HG03342 (cell line): ENCODE results near the gene INTU.
A peak's percentile ranks its signal among the peaks of the same experiment; 100 is the strongest.
"Not testable (repeated sequence)": the region's sequence is repeated elsewhere in the genome, so short reads cannot be mapped to it uniquely, and the experiment has no call there.

Experiments
- ATAC-seq: cut with Tn5 transposase; IDR thresholded peaks from one replicate; pipeline ENCODE4 v1.9.1; 2021; ENCODE audit warnings: mild to moderate bottlenecking, moderate library complexity; ENCODE audit not compliant: unreplicated experiment

Gene INTU

GRCh38 chr4:127632420-127633403 is at the start of gene INTU:
Gene INTU, plus strand, starts transcription at chr4:127632957. Its CDS starts 78 bp downstream, at chr4:127633035.
- ATAC-seq: peak; percentile 99

GRCh38 chr4:127586496-127586895 is 46.3 kb upstream of the INTU start:
- ATAC-seq: not testable (repeated sequence)

GRCh38 chr4:127586922-127587571 is 45.7 kb upstream of the INTU start:
- peak; percentile 100 for ATAC-seq

- not testable (repeated sequence) for ATAC-seq
Measured at GRCh38 chr4:127589153-127589552, 43.6 kb upstream of the INTU start.

- no peak for ATAC-seq
Measured at GRCh38 chr4:127598656-127599055, 34.1 kb upstream of the INTU start.

GRCh38 chr4:127601029-127601428 is 31.7 kb upstream of the INTU start:
- ATAC-seq: no peak

- ATAC-seq: no peak
Measured at GRCh38 chr4:127604949-127605709, 27.6 kb upstream of the INTU start.

GRCh38 chr4:127606823-127607222 is 25.9 kb upstream of the INTU start:
- no peak for ATAC-seq

- no peak for ATAC-seq
Measured at GRCh38 chr4:127609484-127609883, 23.3 kb upstream of the INTU start.

- no peak for ATAC-seq
Measured at GRCh38 chr4:127610488-127610887, 22.3 kb upstream of the INTU start.

GRCh38 chr4:127616898-127617297 is 15.9 kb upstream of the INTU start:
- no peak for ATAC-seq

GRCh38 chr4:127618427-127618826 is 14.3 kb upstream of the INTU start:
- no peak for ATAC-seq

GRCh38 chr4:127622621-127622920 is 10.2 kb upstream of the INTU start:
- ATAC-seq: no peak

- ATAC-seq: no peak
Measured at GRCh38 chr4:127622921-127623796, 9.6 kb upstream of the INTU start.

GRCh38 chr4:127623797-127624083 is 9.0 kb upstream of the INTU start:
- no peak for ATAC-seq

- ATAC-seq: no peak
Measured at GRCh38 chr4:127624173-127624572, 8.6 kb upstream of the INTU start.

- no peak for ATAC-seq
Measured at GRCh38 chr4:127629371-127629770, 3.4 kb upstream of the INTU start.

GRCh38 chr4:127630152-127630551 is 2.6 kb upstream of the INTU start:
- ATAC-seq: no peak

GRCh38 chr4:127631420-127631819 is 1.3 kb upstream of the INTU start:
- ATAC-seq: no peak

- ATAC-seq: no peak
Measured at GRCh38 chr4:127634181-127634580, 1.4 kb downstream of the INTU start.

- no peak for ATAC-seq
Measured at GRCh38 chr4:127641524-127641923, 8.8 kb downstream of the INTU start.
